ENCODE measurements around the gene SLCO3A1.

DNA sequence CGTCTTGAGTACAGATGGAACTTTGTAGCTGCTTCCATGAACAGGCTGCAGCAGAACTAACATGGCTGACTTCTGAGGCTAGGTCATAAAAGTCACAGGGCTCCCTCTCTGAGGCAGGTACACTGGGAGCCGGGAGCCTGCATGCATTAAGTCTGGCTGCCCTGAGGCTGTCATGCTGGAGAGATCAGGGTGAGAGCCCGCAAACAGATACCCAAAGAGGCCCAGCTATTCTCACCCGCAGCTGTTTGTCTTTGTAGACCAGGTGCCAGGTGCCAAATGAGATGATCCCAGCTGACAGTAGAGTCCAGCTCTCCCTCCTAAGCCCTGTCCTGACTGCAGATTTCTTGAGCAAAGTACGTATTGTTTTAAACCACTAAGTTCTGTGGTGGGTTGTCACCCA lies 8.6 kb upstream of the SLCO3A1 start:
- TF ChIP-seq, protein P1, sequence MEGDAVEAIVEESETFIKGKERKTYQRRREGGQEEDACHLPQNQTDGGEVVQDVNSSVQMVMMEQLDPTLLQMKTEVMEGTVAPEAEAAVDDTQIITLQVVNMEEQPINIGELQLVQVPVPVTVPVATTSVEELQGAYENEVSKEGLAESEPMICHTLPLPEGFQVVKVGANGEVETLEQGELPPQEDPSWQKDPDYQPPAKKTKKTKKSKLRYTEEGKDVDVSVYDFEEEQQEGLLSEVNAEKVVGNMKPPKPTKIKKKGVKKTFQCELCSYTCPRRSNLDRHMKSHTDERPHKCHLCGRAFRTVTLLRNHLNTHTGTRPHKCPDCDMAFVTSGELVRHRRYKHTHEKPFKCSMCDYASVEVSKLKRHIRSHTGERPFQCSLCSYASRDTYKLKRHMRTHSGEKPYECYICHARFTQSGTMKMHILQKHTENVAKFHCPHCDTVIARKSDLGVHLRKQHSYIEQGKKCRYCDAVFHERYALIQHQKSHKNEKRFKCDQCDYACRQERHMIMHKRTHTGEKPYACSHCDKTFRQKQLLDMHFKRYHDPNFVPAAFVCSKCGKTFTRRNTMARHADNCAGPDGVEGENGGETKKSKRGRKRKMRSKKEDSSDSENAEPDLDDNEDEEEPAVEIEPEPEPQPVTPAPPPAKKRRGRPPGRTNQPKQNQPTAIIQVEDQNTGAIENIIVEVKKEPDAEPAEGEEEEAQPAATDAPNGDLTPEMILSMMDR (IDR thresholded peaks at IDR 0.05): no peak
- TF ChIP-seq POLR2A (IDR thresholded peaks at IDR 0.05): no peak
